AG04449 (cell line): ENCODE data around the gene SMYD2.
A peak's percentile ranks its signal among the peaks of the same experiment; 100 is the strongest.

Experiments
- CTCF ChIA-PET: fragments of 350-600 bp; formaldehyde crosslinking; extraction: SDS; loops from one replicate; lab custom pipeline; 2021; ENCODE audit warnings: antibody characterized with exemption; lab: Yijun Ruan, JAX
- POLR2A ChIA-PET: fragments of 400-600, 350-600 bp; formaldehyde crosslinking; extraction: SDS; loops from one replicate; lab custom pipeline; 2020; ENCODE audit warnings: antibody characterized with exemption, inconsistent platforms; lab: Yijun Ruan, JAX
- DNase-seq: peaks from one replicate; pipeline ENCODE4 v3.0.0-alpha.2; 2010; ENCODE audit warnings: low read depth, low spot score
- H3K4me3 ChIP-seq: 2 replicates; pipeline ENCODE4 v1.5.1; 2011; ENCODE audit warnings: low read depth, mild to moderate bottlenecking, control low read depth, low read length
- TF ChIP-seq, protein P1 (sequence below): IDR thresholded peaks from one replicate; pipeline ENCODE4 v1.5.1; 2011; ENCODE audit warnings: mild to moderate bottlenecking, moderate library complexity, low read length, control low read depth, inconsistent platforms; ENCODE audit not compliant: insufficient read depth; ENCODE audit errors: missing control alignments

Gene SMYD2, protein sequence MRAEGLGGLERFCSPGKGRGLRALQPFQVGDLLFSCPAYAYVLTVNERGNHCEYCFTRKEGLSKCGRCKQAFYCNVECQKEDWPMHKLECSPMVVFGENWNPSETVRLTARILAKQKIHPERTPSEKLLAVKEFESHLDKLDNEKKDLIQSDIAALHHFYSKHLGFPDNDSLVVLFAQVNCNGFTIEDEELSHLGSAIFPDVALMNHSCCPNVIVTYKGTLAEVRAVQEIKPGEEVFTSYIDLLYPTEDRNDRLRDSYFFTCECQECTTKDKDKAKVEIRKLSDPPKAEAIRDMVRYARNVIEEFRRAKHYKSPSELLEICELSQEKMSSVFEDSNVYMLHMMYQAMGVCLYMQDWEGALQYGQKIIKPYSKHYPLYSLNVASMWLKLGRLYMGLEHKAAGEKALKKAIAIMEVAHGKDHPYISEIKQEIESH

DNA sequence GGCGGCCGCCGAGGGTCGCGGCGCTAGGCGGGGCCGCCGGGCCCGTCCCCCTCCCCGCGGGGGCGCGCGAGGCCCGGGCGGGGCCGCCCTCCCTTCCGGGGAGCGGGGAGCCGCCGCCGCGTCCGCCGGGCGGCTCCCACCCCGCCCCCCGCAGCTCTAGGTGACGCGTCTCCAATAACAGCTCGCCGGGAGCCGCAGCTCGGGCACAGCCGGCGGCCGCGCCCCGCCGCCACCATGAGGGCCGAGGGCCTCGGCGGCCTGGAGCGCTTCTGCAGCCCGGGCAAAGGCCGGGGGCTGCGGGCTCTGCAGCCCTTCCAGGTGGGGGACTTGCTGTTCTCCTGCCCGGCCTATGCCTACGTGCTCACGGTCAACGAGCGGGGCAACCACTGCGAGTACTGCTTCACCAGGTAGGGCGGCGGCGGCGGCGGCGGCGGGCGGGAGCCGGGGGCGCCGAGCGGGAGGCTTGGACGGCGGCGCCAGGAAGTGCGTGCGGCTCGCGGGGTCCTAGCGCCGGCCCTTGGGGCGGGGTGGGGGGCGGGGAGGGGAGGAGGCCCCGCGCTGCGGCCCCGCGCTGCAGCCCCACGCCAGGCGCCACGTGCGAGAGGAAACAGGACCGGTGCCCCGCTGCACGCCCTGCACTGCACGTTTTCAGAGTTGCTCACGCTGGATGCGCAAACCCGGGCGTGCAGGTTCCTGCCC lies at the start of gene SMYD2:
SMYD2 (plus strand) TSS at position 139 of the 699 bp plus-strand sequence; CDS start at position 235, 96 bp downstream.
- DNase-seq: no peak
- ChIA-PET CTCF (interaction anchor here (1.2 to 7.2 kb wide), 2 partner anchors 9 to 20 kb away, joined by 3 to 74 read pairs; no protein-coding TSS in a partner anchor), POLR2A (interaction anchor here (0.6 kb wide), 2 partner anchors 15 to 38 kb away, joined by 3 to 4 read pairs; no protein-coding TSS in a partner anchor)
- H3K4me3 ChIP-seq: peak within 1 kb of the TSS; percentile 92
- TF ChIP-seq, protein P1, sequence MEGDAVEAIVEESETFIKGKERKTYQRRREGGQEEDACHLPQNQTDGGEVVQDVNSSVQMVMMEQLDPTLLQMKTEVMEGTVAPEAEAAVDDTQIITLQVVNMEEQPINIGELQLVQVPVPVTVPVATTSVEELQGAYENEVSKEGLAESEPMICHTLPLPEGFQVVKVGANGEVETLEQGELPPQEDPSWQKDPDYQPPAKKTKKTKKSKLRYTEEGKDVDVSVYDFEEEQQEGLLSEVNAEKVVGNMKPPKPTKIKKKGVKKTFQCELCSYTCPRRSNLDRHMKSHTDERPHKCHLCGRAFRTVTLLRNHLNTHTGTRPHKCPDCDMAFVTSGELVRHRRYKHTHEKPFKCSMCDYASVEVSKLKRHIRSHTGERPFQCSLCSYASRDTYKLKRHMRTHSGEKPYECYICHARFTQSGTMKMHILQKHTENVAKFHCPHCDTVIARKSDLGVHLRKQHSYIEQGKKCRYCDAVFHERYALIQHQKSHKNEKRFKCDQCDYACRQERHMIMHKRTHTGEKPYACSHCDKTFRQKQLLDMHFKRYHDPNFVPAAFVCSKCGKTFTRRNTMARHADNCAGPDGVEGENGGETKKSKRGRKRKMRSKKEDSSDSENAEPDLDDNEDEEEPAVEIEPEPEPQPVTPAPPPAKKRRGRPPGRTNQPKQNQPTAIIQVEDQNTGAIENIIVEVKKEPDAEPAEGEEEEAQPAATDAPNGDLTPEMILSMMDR: no peak

DNA sequence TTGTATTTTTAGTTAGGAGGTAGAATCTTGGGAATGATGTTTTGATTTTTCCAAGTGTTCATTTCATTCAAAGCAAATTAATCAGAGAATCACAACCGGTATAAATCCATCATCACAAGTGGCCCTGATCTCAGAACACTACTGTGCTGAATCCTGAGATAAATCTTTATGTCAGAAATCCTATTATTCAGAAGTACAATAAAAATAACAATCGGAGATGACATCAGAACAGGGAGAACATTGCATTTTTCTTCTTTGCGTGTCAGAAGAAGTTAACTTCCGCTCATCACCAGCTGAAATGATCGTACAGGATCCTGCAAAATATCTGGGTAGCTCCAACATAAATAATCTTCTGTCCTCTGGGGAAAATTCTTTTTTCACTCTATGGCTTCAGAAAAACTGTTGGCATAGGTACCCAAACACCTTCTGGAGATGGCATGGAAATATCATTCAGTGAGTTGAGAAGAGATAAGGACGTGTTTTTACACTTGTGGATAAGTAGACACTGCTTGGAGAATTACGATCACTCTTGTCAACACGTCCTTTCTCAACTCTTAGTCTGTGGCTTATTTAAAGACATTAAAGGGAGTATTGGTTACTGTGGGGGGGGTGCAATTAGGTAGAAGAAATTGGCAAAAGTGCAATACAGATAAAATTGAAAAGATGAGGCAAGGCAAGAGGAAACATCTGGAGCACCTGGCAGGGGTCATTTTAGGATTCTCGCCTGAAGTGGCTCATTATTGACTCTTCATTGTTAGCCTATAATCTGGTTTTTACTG lies 46.9 kb upstream of the SMYD2 start:
- ChIA-PET CTCF (no interaction called here), POLR2A (no interaction called here)
- TF ChIP-seq, protein P1: no peak
- no peak for DNase-seq
- no peak overlapping the region for H3K4me3 ChIP-seq

DNA sequence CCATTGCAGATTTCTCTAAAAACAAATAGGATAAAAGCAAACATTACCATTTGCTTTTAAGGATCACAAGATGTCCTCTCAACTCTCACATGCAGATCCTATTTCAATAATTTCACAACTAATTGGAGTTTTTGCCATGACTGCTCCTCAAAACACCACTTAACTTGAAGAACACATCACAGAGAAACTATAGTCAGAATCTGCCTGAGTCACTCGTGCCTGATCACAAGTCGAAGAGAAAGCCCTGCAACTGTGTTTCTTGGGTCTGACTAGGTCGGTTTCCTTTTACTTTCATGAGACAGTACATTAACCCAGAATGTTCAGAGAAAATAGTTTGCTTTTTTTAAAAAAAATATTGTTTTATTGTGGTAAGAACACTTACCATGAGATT lies 46.3 kb upstream of the SMYD2 start:
- POLR2A ChIA-PET: no interaction called here
- no peak for DNase-seq
- TF ChIP-seq, protein P1: no peak
- CTCF ChIA-PET: interaction anchor here (1.3 kb wide), 1 partner anchor 27 kb away, joined by 5 read pairs; no protein-coding TSS in a partner anchor
- no peak overlapping the region for H3K4me3 ChIP-seq

DNA sequence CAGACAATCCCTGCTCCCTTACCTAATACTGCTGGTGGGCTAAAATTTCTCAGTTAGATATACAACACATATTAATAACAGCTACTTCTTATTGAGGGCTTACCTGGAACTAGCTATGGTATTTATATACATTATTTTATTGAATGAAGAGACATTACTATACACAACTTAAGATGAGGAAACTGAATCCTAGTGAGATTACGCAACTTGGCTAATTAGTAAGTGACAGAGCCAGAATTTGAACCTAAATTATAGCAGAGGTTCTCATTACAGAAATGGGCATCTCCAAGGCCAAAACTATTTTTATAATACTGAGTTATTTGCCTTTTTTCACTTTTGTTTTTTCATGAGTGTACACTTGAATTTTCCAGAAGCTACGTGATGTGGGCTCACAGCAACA lies 44.5 kb upstream of the SMYD2 start:
- CTCF ChIA-PET: interaction anchor here (2.0 to 2.5 kb wide), 3 partner anchors 22 to 92 kb away, joined by 8 to 18 read pairs (median 10); no protein-coding TSS in a partner anchor
- POLR2A ChIA-PET: no interaction called here
- TF ChIP-seq, protein P1: no peak
- no peak for DNase-seq
- H3K4me3 ChIP-seq: no peak overlapping the region

DNA sequence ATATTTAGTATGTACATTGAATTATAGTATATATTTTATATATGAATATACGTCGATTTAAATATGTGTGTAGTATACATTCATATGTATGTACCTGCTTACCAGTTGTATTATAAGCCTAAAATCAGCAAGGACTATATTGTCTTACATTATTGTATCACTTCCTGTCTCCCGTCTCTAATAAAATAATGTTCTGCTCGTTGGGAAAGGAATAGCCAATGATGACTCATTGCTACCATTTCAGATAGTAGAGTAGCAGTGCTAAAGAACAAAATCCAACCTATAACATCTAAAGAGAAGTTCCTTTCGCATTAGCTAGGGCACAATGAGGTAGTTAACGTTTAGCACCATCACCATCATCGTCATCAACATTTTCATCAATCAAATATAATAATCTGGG lies 39.9 kb upstream of the SMYD2 start:
- TF ChIP-seq, protein P1: no peak
- H3K4me3 ChIP-seq: no peak overlapping the region
- ChIA-PET CTCF (interaction anchor here (1.4 to 3.1 kb wide), 3 partner anchors 16 to 87 kb away, joined by 5 to 23 read pairs (median 12); no protein-coding TSS in a partner anchor), POLR2A (no interaction called here)
- no peak for DNase-seq
